Gastrocnemius medialis (tissue), 4 donors: ENCODE measurements around the gene SENP1. TPM values are rescaled to one million over a fixed set of nuclear protein-coding genes. Genes with fewer than 3 reads are reported as not detected.

Source experiments
- ATAC-seq, 2 donors: fragments of 150-250 bp; one replicate each; pipeline ENCODE4 v1.9.1; 2016
- DNase-seq, 2 donors: peaks; one replicate each; pipeline ENCODE4 v3.0.0-alpha.2; 2019
- H3K27ac ChIP-seq, 4 donors: fragments of 200-600 bp; sonication (generic); 1 replicate in 1 of 4; 2 replicates in 3 of 4; pipeline ENCODE4 v1.5.1; 2016 to 2018; ENCODE audit warnings: mild to moderate bottlenecking in 2 of 4, moderate library complexity in 1 of 4
- H3K27me3 ChIP-seq, 3 donors: fragments of 200-600 bp; sonication (generic) in 2 of 3; 1 replicate in 1 of 3; 2 replicates in 2 of 3; pipeline versions ENCODE4 v1.5.1 to v1.6.0; 2016 to 2019; ENCODE audit warnings: mild to moderate bottlenecking in 1 of 3, moderate library complexity in 1 of 3
- H3K36me3 ChIP-seq, 2 donors: fragments of 200-600 bp; sonication (generic) in 1 of 2; one replicate each; pipeline ENCODE4 v1.5.1; 2017 to 2018
- H3K4me1 ChIP-seq, 2 donors: fragments of 200-600 bp; sonication (generic) in 1 of 2; one replicate each; pipeline ENCODE4 v1.5.1; 2016 to 2017; ENCODE audit warnings: mild to moderate bottlenecking in 2 of 2
- H3K4me3 ChIP-seq, 4 donors: fragments of 200-600 bp; sonication (generic) in 3 of 4; 1 replicate in 1 of 4; 2 replicates in 3 of 4; pipeline ENCODE4 v1.5.1; 2016 to 2019; ENCODE audit warnings: mild to moderate bottlenecking in 2 of 4
- H3K9me3 ChIP-seq, 3 donors: fragments of 200-600 bp; sonication (generic) in 2 of 3; 1 replicate in 1 of 3; 2 replicates in 2 of 3; pipeline ENCODE4 v1.5.1; 2016 to 2019
- CTCF ChIP-seq, 5 experiments: fragments of 450-650 bp in 3 of 5; fragments of 200-600 bp in 2 of 5; sonication (generic) in 2 of 5; IDR thresholded peaks in 4 of 5; conservative IDR thresholded peaks in 1 of 5; 1 replicate in 4 of 5; 2 replicates in 1 of 5; pipeline ENCODE4 v1.5.1; 2016 to 2019; ENCODE audit warnings: antibody characterized with exemption in 5 of 5, mild to moderate bottlenecking in 3 of 5, moderate library complexity in 3 of 5
- POLR2A ChIP-seq, 2 donors: fragments of 450-650 bp; IDR thresholded peaks; one replicate each; pipeline ENCODE4 v1.6.1; 2017; ENCODE audit warnings: antibody characterized with exemption in 2 of 2, mild to moderate bottlenecking in 2 of 2, moderate library complexity in 2 of 2
- in situ Hi-C, 4 donors: fragments of 200-750 bp; cut with MboI; loops; one replicate each; pipeline versions ENCODE4 v1.15.0 to v1.8.0; 2017; ENCODE audit warnings: low sequenced_read_pairs in 4 of 4
- intact Hi-C: fragments of 100-400 bp; cut with DNase I; formaldehyde crosslinking; loops from one replicate; pipeline ENCODE4 v1.15.1; 2023; ENCODE audit warnings: low total_unique reads
- total RNA-seq, 4 donors: library from RNA; depleted of rRNA; stranded (reverse); fragments of >200 nt; gene quantifications; one replicate each; pipeline versions ENCODE4 v1.1.0 to v1.2.3, GENCODE V29; 2016

SENP1 gene
- total RNA-seq, 4 donors from 2014 or later: 8.7 to 19.1 (median 13.1) TPM

GRCh38 chr12:48045061-48045846, 60.6 kb downstream of the SENP1 start:
- intact Hi-C loops: no loop called here
- H3K27me3 ChIP-seq: no peaks in the 10 kb centered on the region
- DNase-seq (no peak), ATAC-seq (no peak)
- TF ChIP-seq CTCF (IDR thresholded peaks at IDR 0.05 in 4 of 5, conservative IDR thresholded peaks at IDR 0.05 in 1 of 5): no peak
- TF ChIP-seq POLR2A (IDR thresholded peaks at IDR 0.05): no peak
- H3K9me3 ChIP-seq: no peaks in the 10 kb centered on the region
- H3K4me1 ChIP-seq: no peaks in the 10 kb centered on the region
- in situ Hi-C loops: no loop called here
- H3K27ac ChIP-seq: no peak overlapping the region
- H3K36me3 ChIP-seq: peaks cover 0 to 49% of the 10 kb centered on the region in 2 donors
- no peak overlapping the region for H3K4me3 ChIP-seq

GRCh38 chr12:48044396-48044795, 61.5 kb downstream of the SENP1 start:
- H3K4me3 ChIP-seq: no peak overlapping the region
- H3K36me3 ChIP-seq: peaks cover 0 to 49% of the 10 kb centered on the region in 2 donors
- in situ Hi-C loops (no loop called here), intact Hi-C loops (no loop called here)
- no peak for ATAC-seq
- no peaks in the 10 kb centered on the region for H3K9me3 ChIP-seq
- H3K27ac ChIP-seq: no peak overlapping the region
- no peak for DNase-seq
- TF ChIP-seq CTCF (IDR thresholded peaks at IDR 0.05 in 4 of 5, conservative IDR thresholded peaks at IDR 0.05 in 1 of 5) (no peak), POLR2A (IDR thresholded peaks at IDR 0.05) (no peak)
- H3K4me1 ChIP-seq: no peaks in the 10 kb centered on the region
- H3K27me3 ChIP-seq: no peaks in the 10 kb centered on the region

- no peaks in the 10 kb centered on the region for H3K9me3 ChIP-seq
- intact Hi-C loops: no loop called here
- no peaks in the 10 kb centered on the region for H3K27me3 ChIP-seq
- no peaks in the 10 kb centered on the region for H3K4me1 ChIP-seq
- TF ChIP-seq CTCF (IDR thresholded peaks at IDR 0.05 in 4 of 5, conservative IDR thresholded peaks at IDR 0.05 in 1 of 5): no peak
- TF ChIP-seq POLR2A (IDR thresholded peaks at IDR 0.05): no peak
- ATAC-seq (no peak), DNase-seq (no peak)
- H3K36me3 ChIP-seq: peaks cover 0 to 45% of the 10 kb centered on the region in 2 donors
- no peak overlapping the region for H3K27ac ChIP-seq
- in situ Hi-C loops: no loop called here
- H3K4me3 ChIP-seq: no peak overlapping the region
These were observed 62.1 kb downstream of the SENP1 start for GRCh38 chr12:48043771-48044170.

GRCh38 chr12:48041591-48042423, 64.1 kb downstream of the SENP1 start:
- no peak for DNase-seq
- no peak for TF ChIP-seq CTCF (IDR thresholded peaks at IDR 0.05 in 4 of 5, conservative IDR thresholded peaks at IDR 0.05 in 1 of 5)
- no peak for TF ChIP-seq POLR2A (IDR thresholded peaks at IDR 0.05)
- in situ Hi-C loops (no loop called here), intact Hi-C loops (no loop called here)
- Histone ChIP-seq H3K4me3 (no peak overlapping the region), H3K36me3 (peaks cover 0 to 27% of the 10 kb centered on the region in 2 donors), H3K9me3 (no peaks in the 10 kb centered on the region), H3K27ac (no peak overlapping the region), H3K27me3 (no peaks in the 10 kb centered on the region), H3K4me1 (no peaks in the 10 kb centered on the region)
- ATAC-seq: no peak
